ENCODE results near the gene ACTR10. TPM values are rescaled to one million over a fixed set of nuclear protein-coding genes. Genes with fewer than 3 reads are reported as not detected.

Gene ACTR10
- total and polyA plus RNA-seq, 9 donors, result 54.1 to 105 (median 80.1) TPM

DNA sequence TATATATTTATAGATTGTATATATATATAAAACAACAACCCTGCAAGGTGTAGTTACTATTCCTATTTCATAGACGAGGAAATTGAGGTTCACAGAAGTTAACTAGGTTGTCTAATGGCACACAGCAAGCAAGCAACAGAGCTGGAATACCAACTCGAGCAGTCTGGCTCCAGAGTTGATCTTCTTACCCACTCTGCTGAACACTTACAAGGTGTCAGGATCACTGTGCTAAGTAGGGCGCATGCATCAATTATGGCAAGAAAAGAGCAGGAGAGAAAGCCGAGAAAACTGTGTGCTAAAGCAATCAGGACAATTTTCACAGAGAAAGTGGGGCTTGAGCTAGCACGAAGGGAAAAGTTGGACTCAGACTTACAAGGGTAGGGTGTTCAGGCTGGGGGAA is 32.1 kb upstream of the ACTR10 start:
- no peak for DNase-seq
- no peaks in the 10 kb centered on the region for H3K36me3 ChIP-seq
- intact Hi-C loops (cut with DNase I), result loop anchor here in 3 of 4 donors (5.0 to 10.0 kb wide), 2 partner anchors 56 to 63 kb away; no protein-coding TSS in a partner anchor
- H3K4me3 ChIP-seq, result no peak overlapping the region
- no peaks in the 10 kb centered on the region for H3K27me3 ChIP-seq
- H3K9me3 ChIP-seq, result no peaks in the 10 kb centered on the region
- WGBS, 3 donors, result 83 to 87% (median 86%) methylated on average over 5 of the region's 5 CpGs
- no peak overlapping the region for H3K27ac ChIP-seq
- H3K4me1 ChIP-seq (ENCODE audit: insufficient read depth), result no peaks in the 10 kb centered on the region
- TF ChIP-seq EP300 (IDR thresholded peaks at IDR 0.05), result no peak
- TF ChIP-seq, protein P1, sequence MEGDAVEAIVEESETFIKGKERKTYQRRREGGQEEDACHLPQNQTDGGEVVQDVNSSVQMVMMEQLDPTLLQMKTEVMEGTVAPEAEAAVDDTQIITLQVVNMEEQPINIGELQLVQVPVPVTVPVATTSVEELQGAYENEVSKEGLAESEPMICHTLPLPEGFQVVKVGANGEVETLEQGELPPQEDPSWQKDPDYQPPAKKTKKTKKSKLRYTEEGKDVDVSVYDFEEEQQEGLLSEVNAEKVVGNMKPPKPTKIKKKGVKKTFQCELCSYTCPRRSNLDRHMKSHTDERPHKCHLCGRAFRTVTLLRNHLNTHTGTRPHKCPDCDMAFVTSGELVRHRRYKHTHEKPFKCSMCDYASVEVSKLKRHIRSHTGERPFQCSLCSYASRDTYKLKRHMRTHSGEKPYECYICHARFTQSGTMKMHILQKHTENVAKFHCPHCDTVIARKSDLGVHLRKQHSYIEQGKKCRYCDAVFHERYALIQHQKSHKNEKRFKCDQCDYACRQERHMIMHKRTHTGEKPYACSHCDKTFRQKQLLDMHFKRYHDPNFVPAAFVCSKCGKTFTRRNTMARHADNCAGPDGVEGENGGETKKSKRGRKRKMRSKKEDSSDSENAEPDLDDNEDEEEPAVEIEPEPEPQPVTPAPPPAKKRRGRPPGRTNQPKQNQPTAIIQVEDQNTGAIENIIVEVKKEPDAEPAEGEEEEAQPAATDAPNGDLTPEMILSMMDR (IDR thresholded peaks at IDR 0.05), result no peak
- TF ChIP-seq POLR2A (IDR thresholded peaks at IDR 0.05), result no peak

GRCh38 chr14:58171090-58171489 is 28.9 kb upstream of the ACTR10 start:
- H3K27me3 ChIP-seq, result no peaks in the 10 kb centered on the region
- intact Hi-C loops (cut with DNase I), result no loop called here
- peak; percentile 49 to 69 (median 60) for DNase-seq
- H3K36me3 ChIP-seq, result no peaks in the 10 kb centered on the region
- H3K4me3 ChIP-seq, result no peak overlapping the region
- H3K4me1 ChIP-seq (ENCODE audit: insufficient read depth), result no peaks in the 10 kb centered on the region
- no peak overlapping the region for H3K27ac ChIP-seq
- no peak for TF ChIP-seq POLR2A (IDR thresholded peaks at IDR 0.05)
- TF ChIP-seq, protein P1 (IDR thresholded peaks at IDR 0.05), result no peak
- no peak for TF ChIP-seq EP300 (IDR thresholded peaks at IDR 0.05)
- WGBS, 3 donors, result 4 to 12% (median 6%) methylated on average over 6 of the region's 6 CpGs
- H3K9me3 ChIP-seq, result no peaks in the 10 kb centered on the region

DNA sequence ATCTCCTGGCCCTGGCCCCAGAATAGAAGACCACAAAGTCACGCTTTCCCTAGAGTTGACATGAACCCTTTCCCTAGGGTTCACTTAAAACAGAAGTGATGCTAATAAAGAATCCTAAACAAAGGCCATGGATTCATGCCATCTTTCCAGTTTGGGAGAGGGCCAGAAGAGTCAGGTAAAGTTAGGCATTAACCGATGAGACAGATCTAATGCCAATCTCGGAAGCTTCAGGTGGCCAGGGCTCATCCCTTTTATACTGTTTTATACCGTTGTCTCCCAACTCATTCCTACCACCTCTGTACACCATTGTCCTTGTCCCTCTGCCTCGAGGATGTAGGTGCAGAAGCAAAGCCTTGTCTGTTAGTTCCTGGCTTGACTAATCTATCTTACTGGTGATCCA is 22.8 kb upstream of the ACTR10 start:
- no peak overlapping the region for H3K27ac ChIP-seq
- WGBS, 3 donors, result 79 to 84% (median 83%) methylated on average over 5 of the region's 5 CpGs
- no peak overlapping the region for H3K4me3 ChIP-seq
- no peak for DNase-seq
- H3K4me1 ChIP-seq (ENCODE audit: insufficient read depth), result no peaks in the 10 kb centered on the region
- H3K27me3 ChIP-seq, result no peaks in the 10 kb centered on the region
- intact Hi-C loops (cut with DNase I), result no loop called here
- H3K36me3 ChIP-seq, result no peaks in the 10 kb centered on the region
- no peaks in the 10 kb centered on the region for H3K9me3 ChIP-seq
- no peak for TF ChIP-seq POLR2A (IDR thresholded peaks at IDR 0.05)
- TF ChIP-seq, protein P1 (IDR thresholded peaks at IDR 0.05), result no peak
- TF ChIP-seq EP300 (IDR thresholded peaks at IDR 0.05), result no peak

DNA sequence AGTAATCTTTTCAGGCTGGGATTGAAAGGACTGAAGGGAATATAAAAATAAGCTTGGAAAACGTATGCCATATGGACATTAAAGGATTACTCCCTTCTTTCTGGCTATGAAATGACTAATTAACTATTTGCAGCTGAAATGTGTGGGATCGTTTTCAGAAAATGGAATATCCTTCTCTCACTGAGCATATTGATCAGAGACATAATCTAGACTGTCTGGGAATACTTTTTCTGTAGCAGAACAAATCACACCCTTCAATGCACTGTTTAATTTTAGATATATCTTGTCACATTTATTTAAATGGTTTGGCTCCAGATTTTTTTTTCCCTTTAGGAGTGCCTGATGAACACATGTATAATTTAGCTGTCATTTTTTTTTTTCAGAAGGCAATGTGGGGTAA is 10.8 kb upstream of the ACTR10 start:
- H3K27ac ChIP-seq, result no peak overlapping the region
- 39 to 54% (median 45%) methylated on average over 2 of the region's 2 CpGs for WGBS, 3 donors
- no peaks in the 10 kb centered on the region for H3K27me3 ChIP-seq
- no peaks in the 10 kb centered on the region for H3K9me3 ChIP-seq
- H3K4me1 ChIP-seq (ENCODE audit: insufficient read depth), result no peaks in the 10 kb centered on the region
- TF ChIP-seq, protein P1 (IDR thresholded peaks at IDR 0.05), result no peak
- TF ChIP-seq EP300 (IDR thresholded peaks at IDR 0.05) (no peak), POLR2A (IDR thresholded peaks at IDR 0.05) (no peak)
- no peaks in the 10 kb centered on the region for H3K36me3 ChIP-seq
- intact Hi-C loops (cut with DNase I), result no loop called here
- H3K4me3 ChIP-seq, result no peak overlapping the region
- DNase-seq, result no peak
